HFFc6 (cell line): ENCODE results near the gene RASAL2. TPM values are rescaled to one million over a fixed set of nuclear protein-coding genes. Genes with fewer than 3 reads are reported as not detected.
"Not testable (repeated sequence)": the region's sequence is repeated elsewhere in the genome, so short reads cannot be mapped to it uniquely, and the experiment has no call there.

Experiments
- DNase-seq: peaks from one replicate; pipeline ENCODE4 v3.0.0-alpha.2; 2018
- H3K27ac Mint-ChIP-seq: 2 replicates; pipeline ENCODE4 v1.8.0; 2020; ENCODE audit warnings: mild to moderate bottlenecking, mixed read lengths
- H3K27me3 Mint-ChIP-seq: 2 replicates; pipeline ENCODE4 v1.8.0; 2021; ENCODE audit warnings: mild to moderate bottlenecking, moderate library complexity, mixed read lengths; ENCODE audit not compliant: insufficient read depth
- H3K36me3 Mint-ChIP-seq: 2 replicates; pipeline ENCODE4 v1.8.0; 2021; ENCODE audit warnings: low read depth, mixed read lengths
- H3K4me1 Mint-ChIP-seq: 2 replicates; pipeline ENCODE4 v1.8.0; 2020; ENCODE audit warnings: low read depth, mixed read lengths
- H3K4me3 Mint-ChIP-seq: 2 replicates; pipeline ENCODE4 v1.8.0; 2020; ENCODE audit warnings: mild to moderate bottlenecking, moderate library complexity, mixed read lengths
- H3K9me3 Mint-ChIP-seq: 2 replicates; pipeline ENCODE4 v1.8.0; 2020; ENCODE audit warnings: mild to moderate bottlenecking, mixed read lengths
- total RNA-seq, 6 experiments: library from RNA; stranded (reverse); fragmentation: NEBNext Ultra II Directional; extraction: Animal tissue kit (Norgen Biotek cat#: 25700); gene quantifications; 2 replicates in 1 of 6; 3 replicates in 5 of 6; pipeline ENCODE4 v1.2.3, GENCODE V29; 2021
- TF ChIP-seq, protein P1 (sequence below): fragments of 200-600 bp; sonication (generic); IDR thresholded peaks from 2 replicates; pipeline ENCODE4 v1.5.0; 2021; ENCODE audit warnings: antibody characterized with exemption, mild to moderate bottlenecking

RASAL2 gene
- total RNA-seq, 6 experiments from 2014 or later = 21.2 to 30.7 (median 24.4) TPM

DNA sequence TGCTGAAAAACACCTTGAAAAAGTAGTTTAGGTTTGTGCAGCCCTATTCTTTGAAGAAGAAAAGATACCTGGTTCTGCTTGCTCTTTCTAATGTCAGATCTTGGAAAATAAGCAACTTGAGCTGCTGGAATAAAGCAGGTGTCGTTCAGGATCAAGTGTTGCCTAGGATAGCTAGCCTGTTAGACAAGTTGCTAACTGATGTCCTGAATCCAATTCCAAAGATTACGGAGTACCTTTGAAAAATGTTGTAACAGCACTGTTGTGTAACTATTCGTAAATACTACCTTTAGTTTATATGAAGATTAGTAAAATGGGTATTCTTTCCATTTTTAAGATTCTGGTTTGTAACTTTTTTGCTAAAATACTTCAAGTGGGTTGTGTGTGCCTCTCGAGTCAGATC lies 251.3 kb downstream of the RASAL2 start:
- H3K4me1 Mint-ChIP-seq = peaks cover 72% of the 10 kb centered on the region
- peak overlapping the region; percentile 88 for H3K27ac Mint-ChIP-seq
- peak overlapping the region; percentile 76 for H3K4me3 Mint-ChIP-seq
- no peak for DNase-seq
- H3K27me3 Mint-ChIP-seq = no peaks in the 10 kb centered on the region
- no peaks in the 10 kb centered on the region for H3K9me3 Mint-ChIP-seq
- TF ChIP-seq, protein P1, sequence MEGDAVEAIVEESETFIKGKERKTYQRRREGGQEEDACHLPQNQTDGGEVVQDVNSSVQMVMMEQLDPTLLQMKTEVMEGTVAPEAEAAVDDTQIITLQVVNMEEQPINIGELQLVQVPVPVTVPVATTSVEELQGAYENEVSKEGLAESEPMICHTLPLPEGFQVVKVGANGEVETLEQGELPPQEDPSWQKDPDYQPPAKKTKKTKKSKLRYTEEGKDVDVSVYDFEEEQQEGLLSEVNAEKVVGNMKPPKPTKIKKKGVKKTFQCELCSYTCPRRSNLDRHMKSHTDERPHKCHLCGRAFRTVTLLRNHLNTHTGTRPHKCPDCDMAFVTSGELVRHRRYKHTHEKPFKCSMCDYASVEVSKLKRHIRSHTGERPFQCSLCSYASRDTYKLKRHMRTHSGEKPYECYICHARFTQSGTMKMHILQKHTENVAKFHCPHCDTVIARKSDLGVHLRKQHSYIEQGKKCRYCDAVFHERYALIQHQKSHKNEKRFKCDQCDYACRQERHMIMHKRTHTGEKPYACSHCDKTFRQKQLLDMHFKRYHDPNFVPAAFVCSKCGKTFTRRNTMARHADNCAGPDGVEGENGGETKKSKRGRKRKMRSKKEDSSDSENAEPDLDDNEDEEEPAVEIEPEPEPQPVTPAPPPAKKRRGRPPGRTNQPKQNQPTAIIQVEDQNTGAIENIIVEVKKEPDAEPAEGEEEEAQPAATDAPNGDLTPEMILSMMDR = no peak
- H3K36me3 Mint-ChIP-seq = peaks cover 9% of the 10 kb centered on the region; the same call in 1 of the 2 replicates

DNA sequence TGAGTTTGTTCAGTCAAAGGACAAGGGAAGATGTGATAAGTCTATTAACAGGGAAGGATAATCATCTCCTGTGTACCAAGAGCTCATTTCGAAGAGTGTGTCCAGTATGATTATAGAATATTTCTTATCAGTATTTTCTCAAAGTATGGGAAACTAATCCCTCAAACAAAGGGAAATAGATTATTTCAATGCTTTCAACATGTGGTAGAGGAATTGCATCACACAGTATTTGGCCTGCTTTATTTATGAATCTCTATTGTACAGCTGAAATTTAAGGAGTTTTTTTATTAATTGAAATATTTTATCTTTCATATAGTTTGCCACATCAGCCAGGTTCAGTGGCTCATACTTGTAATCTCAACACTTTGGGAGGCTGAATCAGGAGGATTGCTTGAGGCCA lies 251.9 kb downstream of the RASAL2 start:
- TF ChIP-seq, protein P1 = no peak
- H3K4me1 Mint-ChIP-seq = peaks cover 71% of the 10 kb centered on the region
- H3K27ac Mint-ChIP-seq = peak overlapping the region; percentile 88
- no peaks in the 10 kb centered on the region for H3K27me3 Mint-ChIP-seq
- peaks cover 9% of the 10 kb centered on the region; the same call in 1 of the 2 replicates for H3K36me3 Mint-ChIP-seq
- H3K9me3 Mint-ChIP-seq = no peaks in the 10 kb centered on the region
- no peak for DNase-seq
- 0 out of 2 replicates have a peak overlapping the region, but pooled peaks have one; percentile 76 for H3K4me3 Mint-ChIP-seq

DNA sequence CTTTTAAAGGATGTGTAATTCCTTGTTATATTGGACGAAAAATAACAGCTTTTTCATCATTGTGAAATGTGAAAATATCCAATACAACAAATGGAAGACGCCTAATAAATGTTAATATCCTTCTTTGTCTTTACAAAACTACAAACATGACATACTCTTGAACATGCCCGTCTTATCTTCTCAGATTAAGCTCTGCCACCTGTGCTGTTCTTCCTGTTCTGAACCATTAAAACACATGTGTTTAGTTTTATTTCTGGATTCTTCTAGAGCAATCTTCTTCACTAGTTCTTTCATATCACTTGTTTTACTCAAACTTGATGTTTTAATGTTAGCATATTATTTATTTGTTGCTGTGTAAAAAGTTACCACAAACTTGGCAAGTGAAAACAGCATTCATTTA lies 255.9 kb downstream of the RASAL2 start:
- TF ChIP-seq, protein P1 = no peak
- H3K27me3 Mint-ChIP-seq = peaks cover 2% of the 10 kb centered on the region; the same call in 1 of the 2 replicates
- no peak overlapping the region for H3K4me3 Mint-ChIP-seq
- H3K36me3 Mint-ChIP-seq = peaks cover 17% of the 10 kb centered on the region
- peaks cover 6% of the 10 kb centered on the region; the same call in 1 of the 2 replicates for H3K9me3 Mint-ChIP-seq
- H3K27ac Mint-ChIP-seq = no peak overlapping the region
- peaks cover 59% of the 10 kb centered on the region for H3K4me1 Mint-ChIP-seq
- no peak for DNase-seq

DNA sequence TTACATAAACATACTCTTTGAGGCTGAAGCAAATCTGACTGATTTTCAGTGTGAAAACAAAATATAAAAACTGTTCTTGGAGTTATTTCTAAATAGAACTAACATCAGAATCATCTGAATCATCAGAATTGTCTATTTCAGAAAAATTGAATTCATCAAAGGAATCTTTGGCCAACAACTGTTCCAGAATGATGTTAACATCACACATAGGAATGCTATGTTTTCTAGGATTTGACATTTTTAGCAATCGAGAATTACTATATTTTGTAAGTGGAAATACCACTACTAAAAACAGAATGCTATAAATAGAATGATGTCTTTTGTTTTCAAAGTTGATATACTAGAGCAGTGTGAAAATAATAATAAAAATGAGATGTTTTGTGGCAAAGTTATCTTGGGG lies 258.0 kb downstream of the RASAL2 start:
- not testable (repeated sequence) for H3K27me3 Mint-ChIP-seq, DNase-seq, H3K9me3 Mint-ChIP-seq, H3K27ac Mint-ChIP-seq, H3K4me3 Mint-ChIP-seq
- H3K36me3 Mint-ChIP-seq = peaks cover 17% of the 10 kb centered on the region
- H3K4me1 Mint-ChIP-seq = peaks cover 44% of the 10 kb centered on the region

DNA sequence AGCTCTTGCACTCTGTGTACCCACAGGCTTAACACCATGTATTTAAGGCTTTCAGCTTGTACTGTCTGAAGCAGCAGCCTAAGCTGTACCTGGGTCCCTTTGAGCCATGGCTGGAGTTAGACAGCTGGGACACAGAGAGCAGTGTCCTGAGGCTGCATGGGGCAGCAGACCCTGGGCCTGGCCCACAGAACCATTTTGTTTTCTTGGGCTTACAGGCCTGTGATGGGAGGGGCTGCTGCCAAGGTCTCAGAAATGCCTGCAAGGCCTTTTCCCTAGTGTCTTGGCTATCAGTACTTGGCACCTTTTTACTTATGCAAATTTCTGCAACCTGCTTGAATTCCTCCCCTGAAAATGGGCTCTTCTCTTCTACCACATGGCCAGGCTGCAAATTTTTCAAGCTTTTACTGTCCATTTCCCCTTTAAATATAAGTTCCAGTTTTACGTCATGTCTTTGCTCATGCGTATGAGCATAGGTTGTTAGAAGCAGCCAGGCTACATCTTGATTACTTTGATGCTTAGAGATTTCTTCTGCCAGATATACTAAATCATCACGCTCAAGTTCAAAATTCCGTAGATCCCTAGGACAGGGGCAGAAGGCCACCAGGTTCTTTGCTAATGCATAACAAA lies 259.0 kb downstream of the RASAL2 start:
- Mint-ChIP-seq H3K27me3 (peaks cover 2% of the 10 kb centered on the region; the same call in 1 of the 2 replicates), H3K27ac (no peak overlapping the region)
- TF ChIP-seq, protein P1 = no peak

DNA sequence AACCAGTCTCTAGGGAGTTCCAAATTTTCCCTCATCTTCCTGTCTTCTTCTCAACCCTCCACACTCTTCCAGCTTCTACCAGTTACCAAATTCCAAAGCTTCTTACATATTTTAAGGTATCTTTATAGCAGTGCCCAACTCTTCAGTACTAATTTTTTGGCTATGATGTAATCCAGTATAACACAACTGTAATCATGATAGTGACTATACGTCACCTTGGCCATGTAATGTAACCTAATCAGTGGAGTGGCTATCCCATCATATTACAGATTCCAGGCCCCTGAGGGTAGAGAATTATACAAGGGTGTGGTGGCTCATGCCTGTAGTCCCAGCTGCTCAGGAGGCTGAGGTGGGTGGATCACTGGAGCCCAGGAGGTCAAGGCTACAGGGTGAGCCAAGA lies 259.6 kb downstream of the RASAL2 start:
- H3K36me3 Mint-ChIP-seq = peaks cover 13% of the 10 kb centered on the region
- H3K27me3 Mint-ChIP-seq = peaks cover 2% of the 10 kb centered on the region; the same call in 1 of the 2 replicates
- TF ChIP-seq, protein P1 = no peak

More for the DNA sequence above, 259.0 kb downstream of the RASAL2 start:
- DNase-seq = no peak
- H3K4me3 Mint-ChIP-seq = no peak overlapping the region
- peaks cover 6% of the 10 kb centered on the region; the same call in 1 of the 2 replicates for H3K9me3 Mint-ChIP-seq
- H3K36me3 Mint-ChIP-seq = peaks cover 17% of the 10 kb centered on the region
- H3K4me1 Mint-ChIP-seq = peaks cover 37% of the 10 kb centered on the region

More for the DNA sequence above, 259.6 kb downstream of the RASAL2 start:
- H3K27ac Mint-ChIP-seq = peak overlapping the region; percentile 23; the same call in 1 of the 2 replicates
- no peak for DNase-seq
- H3K4me1 Mint-ChIP-seq = peaks cover 42% of the 10 kb centered on the region
- H3K9me3 Mint-ChIP-seq = peaks cover 6% of the 10 kb centered on the region; the same call in 1 of the 2 replicates
- no peak overlapping the region for H3K4me3 Mint-ChIP-seq
